HepG2 (cell line): ENCODE data around the gene EEF1A1. TPM values are rescaled to one million over a fixed set of nuclear protein-coding genes. Genes with fewer than 3 reads are reported as not detected.

Source experiments
- ETV6 ChIP-seq: sonication (generic); formaldehyde crosslinking; conservative IDR thresholded peaks from 2 replicates; pipeline ENCODE4 v1.4.0; 2020; ENCODE audit warnings: missing genetic modification reagents
- HDAC2 ChIP-seq: sonication (generic); formaldehyde crosslinking; IDR thresholded peaks from 2 replicates; pipeline ENCODE4 v1.4.0; 2020; ENCODE audit warnings: missing genetic modification reagents
- KLF11 ChIP-seq: IDR thresholded peaks from 2 replicates; pipeline ENCODE4 v1.6.1; 2016; ENCODE audit warnings: missing compliant biosample characterization
- KLF12 ChIP-seq: sonication (generic); formaldehyde crosslinking; IDR thresholded peaks from 2 replicates; pipeline ENCODE4 v1.4.0; 2020; ENCODE audit warnings: missing genetic modification reagents, borderline replicate concordance
- KLF9 ChIP-seq: IDR thresholded peaks from 2 replicates; pipeline ENCODE4 v1.6.1; 2016; ENCODE audit warnings: low read depth
- POLR2AphosphoS2 ChIP-seq: IDR thresholded peaks from 2 replicates; pipeline ENCODE4 v1.6.1; 2011; ENCODE audit warnings: low read depth, low read length, improper control_type of control experiment
- POLR2G ChIP-seq: fragments of 200-400 bp; formaldehyde crosslinking; IDR thresholded peaks from 2 replicates; pipeline ENCODE4 v1.6.1; 2018; ENCODE audit warnings: mild to moderate bottlenecking, low read depth, low read length, moderate library complexity
- SP1 ChIP-seq, 2 experiments: fragments of 450-650 bp in 1 of 2; sonication (generic) in 1 of 2; formaldehyde crosslinking in 1 of 2; IDR thresholded peaks; 2 replicates each; pipeline versions ENCODE4 v1.4.0 to v1.6.1; 2016 to 2020; ENCODE audit warnings: missing genetic modification reagents in 1 of 2
- TBL1XR1 ChIP-seq: fragments of 150-350 bp; IDR thresholded peaks from 2 replicates; pipeline ENCODE4 v1.6.1; 2014; ENCODE audit warnings: borderline replicate concordance, low read length; ENCODE audit not compliant: partially characterized antibody
- TCF7 ChIP-seq: sonication (generic); IDR thresholded peaks from 2 replicates; pipeline ENCODE4 v1.6.1; 2016; ENCODE audit warnings: antibody characterized with exemption, low read depth
- ZEB1 ChIP-seq: IDR thresholded peaks from 2 replicates; pipeline ENCODE4 v1.6.1; 2012; ENCODE audit warnings: mild to moderate bottlenecking, low read depth, inconsistent platforms; ENCODE audit not compliant: insufficient replicate concordance
- ZNF17 ChIP-seq: sonication (generic); formaldehyde crosslinking; IDR thresholded peaks from 2 replicates; pipeline ENCODE4 v1.5.0; 2020; ENCODE audit warnings: mild to moderate bottlenecking, missing genetic modification reagents
- ZNF224 ChIP-seq: sonication (generic); formaldehyde crosslinking; IDR thresholded peaks from 2 replicates; pipeline ENCODE4 v1.5.0; 2020; ENCODE audit warnings: mild to moderate bottlenecking, missing genetic modification reagents
- ZNF253 ChIP-seq: sonication (generic); formaldehyde crosslinking; IDR thresholded peaks from 2 replicates; pipeline ENCODE4 v1.8.0; 2022; ENCODE audit warnings: mild to moderate bottlenecking, missing genetic modification reagents, borderline replicate concordance
- ZNF510 ChIP-seq: sonication (generic); formaldehyde crosslinking; IDR thresholded peaks from 2 replicates; pipeline ENCODE4 v1.4.0; 2020; ENCODE audit warnings: low read depth, mild to moderate bottlenecking, missing genetic modification reagents
- ZNF589 ChIP-seq: sonication (generic); formaldehyde crosslinking; conservative IDR thresholded peaks from 2 replicates; pipeline ENCODE4 v1.8.0; 2022; ENCODE audit warnings: mild to moderate bottlenecking, moderate library complexity, missing genetic modification reagents
- ZNF768 ChIP-seq: sonication (generic); formaldehyde crosslinking; IDR thresholded peaks from 2 replicates; pipeline ENCODE4 v1.4.0; 2020; ENCODE audit warnings: missing genetic modification reagents
- ZNF780A ChIP-seq: sonication (generic); formaldehyde crosslinking; IDR thresholded peaks from 2 replicates; pipeline ENCODE4 v1.8.0; 2022; ENCODE audit warnings: mild to moderate bottlenecking, missing genetic modification reagents, moderate library complexity
- polyA plus RNA-seq, 8 experiments: library from polyadenylated mRNA; depleted of rRNA in 3 of 8; stranded (reverse) in 7 of 8; unstranded in 1 of 8; fragments of >200 nt; fragmentation: Illumina TruSeq in 4 of 8; extraction: Trizol in 4 of 8; gene quantifications; 2 replicates each; pipeline versions ENCODE4 v1.2.1 to v1.2.3, GENCODE V29; 2011 to 2016; ENCODE audit warnings: low read depth in 4 of 8, missing spikeins in 1 of 8, mixed read lengths in 1 of 8; ENCODE audit not compliant: insufficient read depth in 1 of 8
- total RNA-seq, 5 experiments: library from RNA; depleted of rRNA; stranded (reverse); fragments of >200 nt; fragmentation: Illumina TruSeq; extraction: Trizol; gene quantifications; 2 replicates each; pipeline ENCODE4 v1.2.3, GENCODE V29; 2016; ENCODE audit warnings: low read depth in 1 of 5
- TF ChIP-seq, protein P1 (sequence below): conservative IDR thresholded peaks from 2 replicates; pipeline ENCODE4 v1.6.1; 2018; ENCODE audit warnings: missing genetic modification reagents
- TF ChIP-seq, protein P2 (sequence below): sonication (generic); formaldehyde crosslinking; conservative IDR thresholded peaks from 2 replicates; pipeline ENCODE4 v1.4.0; 2020; ENCODE audit warnings: missing genetic modification reagents
- TF ChIP-seq, protein P3 (sequence below): sonication (generic); formaldehyde crosslinking; IDR thresholded peaks from 2 replicates; pipeline ENCODE4 v1.9.0; 2021; ENCODE audit warnings: missing genetic modification reagents, mild to moderate bottlenecking, borderline replicate concordance
- TF ChIP-seq, protein P4 (sequence below): sonication (generic); formaldehyde crosslinking; IDR thresholded peaks from 2 replicates; pipeline ENCODE4 v1.9.0; 2022; ENCODE audit warnings: low read depth, missing genetic modification reagents

The EEF1A1 gene
- total and polyA plus RNA-seq, 2 of the 13 experiments (the other 11 are each of a cell fraction or from before 2014, with no cell fraction given): 13,726 to 17,172 TPM

DNA sequence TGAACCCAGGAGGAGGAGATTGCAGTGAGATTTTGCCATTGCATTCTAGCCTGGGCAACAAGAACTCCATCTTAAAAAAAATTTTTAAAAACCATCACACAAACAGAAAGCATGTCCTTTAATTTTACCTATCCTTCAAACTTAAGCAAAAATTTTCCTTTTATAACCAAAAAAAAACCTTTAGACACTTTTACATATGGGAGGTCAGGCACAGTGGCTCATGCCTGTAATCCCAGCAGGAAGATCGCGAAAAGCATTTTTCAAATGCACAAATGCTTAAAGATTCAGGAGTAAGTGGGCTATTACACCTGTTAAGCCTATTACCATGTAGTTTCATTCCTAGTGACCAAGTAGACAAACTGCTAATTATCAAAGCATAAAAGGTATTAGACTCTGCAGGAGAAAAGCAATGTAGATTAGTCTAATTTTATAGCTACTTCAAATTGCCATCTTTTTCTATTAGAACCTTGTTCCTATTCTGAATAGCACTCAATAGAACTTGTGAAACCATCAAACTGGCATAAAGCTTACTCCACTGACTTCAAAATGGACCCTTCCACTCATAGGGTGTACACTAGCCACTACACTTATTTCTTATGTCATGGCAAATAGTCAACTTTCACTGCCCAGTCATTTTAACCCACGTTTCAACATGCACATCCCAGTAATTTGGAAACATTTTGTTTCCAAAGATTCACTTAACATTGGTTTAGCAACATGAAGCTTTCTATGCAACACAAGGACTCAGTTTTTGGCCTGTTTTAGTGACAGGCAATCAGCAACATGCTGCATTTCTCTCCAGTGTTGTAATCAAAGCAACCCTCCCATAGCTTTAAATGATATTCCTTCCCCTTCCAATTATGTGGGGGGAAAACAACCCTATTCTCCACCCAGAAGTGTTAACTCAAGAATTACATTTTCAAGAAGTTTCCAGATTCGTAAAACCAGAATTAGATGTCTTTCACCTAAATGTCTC, 4.0 kb downstream of the EEF1A1 start (continued):
- TF ChIP-seq TCF7 (no peak), TBL1XR1 (no peak), ZNF510 (CRISPR knock-in tag) (no peak), POLR2G (peak; percentile 74), ETV6 (no peak), ZNF768 (CRISPR knock-in tag) (no peak), KLF9 (CRISPR knock-in tag) (no peak), ZNF589 (no peak), ZNF224 (CRISPR knock-in tag) (no peak), ZNF17 (CRISPR knock-in tag) (no peak), POLR2AphosphoS2 (peak; percentile 90), ZEB1 (no peak), KLF11 (CRISPR knock-in tag) (no peak), ZNF253 (CRISPR knock-in tag) (no peak), HDAC2 (CRISPR knock-in tag) (no peak), KLF12 (no peak), ZNF780A (no peak), SP1 (IDR thresholded peaks at IDR 0.05) (no peak), SP1 (CRISPR knock-in tag; IDR thresholded peaks at IDR 0.05) (no peak)
- TF ChIP-seq, protein P1, sequence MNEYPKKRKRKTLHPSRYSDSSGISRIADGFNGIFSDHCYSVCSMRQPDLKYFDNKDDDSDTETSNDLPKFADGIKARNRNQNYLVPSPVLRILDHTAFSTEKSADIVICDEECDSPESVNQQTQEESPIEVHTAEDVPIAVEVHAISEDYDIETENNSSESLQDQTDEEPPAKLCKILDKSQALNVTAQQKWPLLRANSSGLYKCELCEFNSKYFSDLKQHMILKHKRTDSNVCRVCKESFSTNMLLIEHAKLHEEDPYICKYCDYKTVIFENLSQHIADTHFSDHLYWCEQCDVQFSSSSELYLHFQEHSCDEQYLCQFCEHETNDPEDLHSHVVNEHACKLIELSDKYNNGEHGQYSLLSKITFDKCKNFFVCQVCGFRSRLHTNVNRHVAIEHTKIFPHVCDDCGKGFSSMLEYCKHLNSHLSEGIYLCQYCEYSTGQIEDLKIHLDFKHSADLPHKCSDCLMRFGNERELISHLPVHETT (CRISPR knock-in tag): no peak
- TF ChIP-seq, protein P2, sequence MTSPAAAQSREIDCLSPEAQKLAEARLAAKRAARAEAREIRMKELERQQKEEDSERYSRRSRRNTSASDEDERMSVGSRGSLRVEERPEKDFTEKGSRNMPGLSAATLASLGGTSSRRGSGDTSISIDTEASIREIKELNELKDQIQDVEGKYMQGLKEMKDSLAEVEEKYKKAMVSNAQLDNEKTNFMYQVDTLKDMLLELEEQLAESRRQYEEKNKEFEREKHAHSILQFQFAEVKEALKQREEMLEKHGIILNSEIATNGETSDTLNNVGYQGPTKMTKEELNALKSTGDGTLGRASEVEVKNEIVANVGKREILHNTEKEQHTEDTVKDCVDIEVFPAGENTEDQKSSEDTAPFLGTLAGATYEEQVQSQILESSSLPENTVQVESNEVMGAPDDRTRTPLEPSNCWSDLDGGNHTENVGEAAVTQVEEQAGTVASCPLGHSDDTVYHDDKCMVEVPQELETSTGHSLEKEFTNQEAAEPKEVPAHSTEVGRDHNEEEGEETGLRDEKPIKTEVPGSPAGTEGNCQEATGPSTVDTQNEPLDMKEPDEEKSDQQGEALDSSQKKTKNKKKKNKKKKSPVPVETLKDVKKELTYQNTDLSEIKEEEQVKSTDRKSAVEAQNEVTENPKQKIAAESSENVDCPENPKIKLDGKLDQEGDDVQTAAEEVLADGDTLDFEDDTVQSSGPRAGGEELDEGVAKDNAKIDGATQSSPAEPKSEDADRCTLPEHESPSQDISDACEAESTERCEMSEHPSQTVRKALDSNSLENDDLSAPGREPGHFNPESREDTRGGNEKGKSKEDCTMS (CRISPR knock-in tag): no peak
- TF ChIP-seq, protein P3, sequence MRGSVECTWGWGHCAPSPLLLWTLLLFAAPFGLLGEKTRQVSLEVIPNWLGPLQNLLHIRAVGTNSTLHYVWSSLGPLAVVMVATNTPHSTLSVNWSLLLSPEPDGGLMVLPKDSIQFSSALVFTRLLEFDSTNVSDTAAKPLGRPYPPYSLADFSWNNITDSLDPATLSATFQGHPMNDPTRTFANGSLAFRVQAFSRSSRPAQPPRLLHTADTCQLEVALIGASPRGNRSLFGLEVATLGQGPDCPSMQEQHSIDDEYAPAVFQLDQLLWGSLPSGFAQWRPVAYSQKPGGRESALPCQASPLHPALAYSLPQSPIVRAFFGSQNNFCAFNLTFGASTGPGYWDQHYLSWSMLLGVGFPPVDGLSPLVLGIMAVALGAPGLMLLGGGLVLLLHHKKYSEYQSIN (CRISPR knock-in tag): no peak
- TF ChIP-seq, protein P4, sequence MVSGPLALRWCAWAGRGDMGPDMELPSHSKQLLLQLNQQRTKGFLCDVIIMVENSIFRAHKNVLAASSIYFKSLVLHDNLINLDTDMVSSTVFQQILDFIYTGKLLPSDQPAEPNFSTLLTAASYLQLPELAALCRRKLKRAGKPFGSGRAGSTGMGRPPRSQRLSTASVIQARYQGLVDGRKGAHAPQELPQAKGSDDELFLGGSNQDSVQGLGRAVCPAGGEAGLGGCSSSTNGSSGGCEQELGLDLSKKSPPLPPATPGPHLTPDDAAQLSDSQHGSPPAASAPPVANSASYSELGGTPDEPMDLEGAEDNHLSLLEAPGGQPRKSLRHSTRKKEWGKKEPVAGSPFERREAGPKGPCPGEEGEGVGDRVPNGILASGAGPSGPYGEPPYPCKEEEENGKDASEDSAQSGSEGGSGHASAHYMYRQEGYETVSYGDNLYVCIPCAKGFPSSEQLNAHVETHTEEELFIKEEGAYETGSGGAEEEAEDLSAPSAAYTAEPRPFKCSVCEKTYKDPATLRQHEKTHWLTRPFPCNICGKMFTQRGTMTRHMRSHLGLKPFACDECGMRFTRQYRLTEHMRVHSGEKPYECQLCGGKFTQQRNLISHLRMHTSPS: no peak
